K562 (cell line): Measurements from ENCODE around the gene TOM1L1. TPM values are rescaled to one million over a fixed set of nuclear protein-coding genes. Genes with fewer than 3 reads are reported as not detected.

Source experiments
- ATAC-seq: fragments of 200-7000 bp; cut with Tn5 transposase; 3 replicates; pipeline ENCODE4 v1.9.1; 2020; ENCODE audit warnings: moderate library complexity
- BruUV-seq: library from RNA; stranded (reverse); fragments of 400-500 nt; replicated peaks from 2 replicates; lab custom pipeline; 2021; lab: Mats Ljungman, UMichigan
- CTCF ChIA-PET: fragments of 300-600 bp; formaldehyde crosslinking; extraction: SDS; loops from one replicate; lab custom pipeline; 2021; ENCODE audit warnings: low intra/inter-chr PET ratio; lab: Yijun Ruan, JAX
- POLR2A ChIA-PET: fragments of 300-600, 350-650 bp; sonication (Branson Sonifier 250); formaldehyde crosslinking; extraction: SDS; loops from one replicate; lab custom pipeline; 2021; ENCODE audit warnings: antibody characterized with exemption, inconsistent platforms; lab: Yijun Ruan, JAX
- DNase-seq, 4 experiments: peaks; one replicate each; pipeline versions ENCODE4 v3.0.0 to v3.0.0-alpha.2; 2011 to 2018; ENCODE audit warnings: low spot score in 3 of 4, mixed read lengths in 3 of 4; ENCODE audit errors: extremely low read depth in 1 of 4
- FAIRE-seq: peaks from 2 replicates; lab custom pipeline; 2011; peaks lifted over from hg19 to GRCh38; lab: Jason Lieb, UNC
- H2AFZ ChIP-seq: 2 replicates; pipeline ENCODE4 v1.6.0; 2011; ENCODE audit warnings: low read depth, low read length, control low read depth, inconsistent platforms
- H3K27ac ChIP-seq: fragments of 200-600 bp; 3 replicates; pipeline ENCODE4 v1.8.0; 2011; ENCODE audit warnings: low read depth, mild to moderate bottlenecking, control low read depth, inconsistent platforms, low read length, moderate library complexity, mixed read lengths; ENCODE audit errors: extremely low read depth
- H3K27me3 ChIP-seq, 2 experiments: fragments of 300-600 bp in 1 of 2; 2 replicates in 1 of 2; 3 replicates in 1 of 2; pipeline versions ENCODE4 v1.6.0 to v1.8.0; 2011; ENCODE audit warnings: inconsistent platforms in 2 of 2, low read length in 2 of 2, mild to moderate bottlenecking in 1 of 2, mixed read lengths in 1 of 2, moderate library complexity in 1 of 2; ENCODE audit not compliant: control insufficient read depth in 2 of 2, insufficient read depth in 2 of 2
- H3K36me3 ChIP-seq: fragments of 300-600 bp; 3 replicates; pipeline ENCODE4 v1.8.0; 2011; ENCODE audit warnings: mild to moderate bottlenecking, low read length, inconsistent platforms; ENCODE audit not compliant: control insufficient read depth, insufficient read depth
- H3K4me1 ChIP-seq, 2 experiments: fragments of 200-600 bp in 1 of 2; replicated peaks in 1 of 2; 2 replicates in 1 of 2; 3 replicates in 1 of 2; pipeline versions ENCODE4 v1.5.1 to v1.8.0; 2011; ENCODE audit warnings: inconsistent platforms in 2 of 2, low read length in 2 of 2, mild to moderate bottlenecking in 1 of 2, mixed read lengths in 1 of 2, moderate library complexity in 1 of 2; ENCODE audit not compliant: control insufficient read depth in 2 of 2, insufficient read depth in 2 of 2
- H3K4me2 ChIP-seq: 2 replicates; pipeline ENCODE4 v1.6.1; 2011; ENCODE audit warnings: low read length, control low read depth, inconsistent platforms, mixed read lengths; ENCODE audit not compliant: insufficient read depth
- H3K4me3 ChIP-seq: fragments of 200-600 bp; sonication (generic), shearing (Covaris generic); 2 replicates; pipeline ENCODE4 v1.5.1; 2016; ENCODE audit warnings: control low read depth, inconsistent platforms
- H3K79me2 ChIP-seq: fragments of 200-600 bp; 3 replicates; pipeline ENCODE4 v1.8.0; 2011; ENCODE audit warnings: low read length, inconsistent platforms; ENCODE audit not compliant: control insufficient read depth, insufficient read depth
- H3K9ac ChIP-seq, 2 experiments: 2 replicates each; pipeline versions ENCODE4 v1.6.0 to v1.6.1; 2011; ENCODE audit warnings: low read depth in 2 of 2, low read length in 2 of 2, control low read depth in 1 of 2, inconsistent platforms in 1 of 2, mild to moderate bottlenecking in 1 of 2, mixed read lengths in 1 of 2; ENCODE audit not compliant: insufficient read depth in 1 of 2
- H3K9me1 ChIP-seq: one replicate; pipeline ENCODE4 v1.6.0; 2011; ENCODE audit warnings: inconsistent platforms, mild to moderate bottlenecking, low read length, moderate library complexity; ENCODE audit not compliant: control insufficient read depth, insufficient read depth
- H3K9me3 ChIP-seq: replicated peaks from 2 replicates; pipeline ENCODE4 v1.5.1; 2011; ENCODE audit warnings: low read depth, low read length, inconsistent platforms; ENCODE audit not compliant: control insufficient read depth, insufficient read depth
- H4K20me1 ChIP-seq: replicated peaks from 2 replicates; pipeline ENCODE4 v1.6.1; 2011; ENCODE audit warnings: low read length, inconsistent platforms, mixed read lengths; ENCODE audit not compliant: control insufficient read depth, insufficient read depth
- CTCFL ChIP-seq: IDR thresholded peaks from 2 replicates; pipeline ENCODE4 v1.6.1; 2011; ENCODE audit warnings: borderline replicate concordance, low read depth, mild to moderate bottlenecking, moderate library complexity, low read length; ENCODE audit not compliant: insufficient read depth, poor library complexity, severe bottlenecking
- EHMT2 ChIP-seq: fragments of 450-650 bp; IDR thresholded peaks from 2 replicates; pipeline ENCODE4 v1.6.1; 2018; ENCODE audit warnings: antibody characterized with exemption
- ELF4 ChIP-seq: fragments of 450-650 bp; formaldehyde crosslinking; IDR thresholded peaks from 2 replicates; pipeline ENCODE4 v1.4.0; 2022; ENCODE audit warnings: missing genetic modification characterization
- GTF2F1 ChIP-seq: IDR thresholded peaks from 2 replicates; pipeline ENCODE4 v1.6.1; 2011; ENCODE audit warnings: low read depth, low read length, improper control_type of control experiment
- MED1 ChIP-seq: sonication (generic); formaldehyde crosslinking; IDR thresholded peaks from 2 replicates; pipeline ENCODE4 v1.8.1; 2023; ENCODE audit warnings: missing genetic modification reagents, borderline replicate concordance
- NRF1 ChIP-seq, 2 experiments: fragments of 450-650 bp; IDR thresholded peaks in 1 of 2; conservative IDR thresholded peaks in 1 of 2; 2 replicates each; pipeline ENCODE4 v1.6.1; 2014; ENCODE audit warnings: mild to moderate bottlenecking in 2 of 2
- PHB ChIP-seq: fragments of 250-450 bp; sonication (Bioruptor Pico); IDR thresholded peaks from 2 replicates; pipeline ENCODE4 v1.5.0; 2021
- POLR2A ChIP-seq: fragments of 450-650 bp; conservative IDR thresholded peaks from 2 replicates; pipeline ENCODE4 v1.6.1; 2016
- POLR2G ChIP-seq: fragments of 200-400 bp; formaldehyde crosslinking; IDR thresholded peaks from 2 replicates; pipeline ENCODE4 v1.6.1; 2017; ENCODE audit warnings: low read depth, mild to moderate bottlenecking, antibody characterized with exemption, low read length, moderate library complexity
- PRMT5 ChIP-seq: sonication (generic); formaldehyde crosslinking; IDR thresholded peaks from 2 replicates; pipeline ENCODE4 v1.5.0; 2020; ENCODE audit warnings: missing genetic modification reagents
- RBM17 ChIP-seq: fragments of 200-400 bp; formaldehyde crosslinking; IDR thresholded peaks from 2 replicates; pipeline ENCODE4 v1.6.1; 2017; ENCODE audit warnings: low read depth, mild to moderate bottlenecking, low read length, borderline replicate concordance
- RBM25 ChIP-seq: fragments of 200-400 bp; formaldehyde crosslinking; IDR thresholded peaks from 2 replicates; pipeline ENCODE4 v1.6.1; 2018; ENCODE audit warnings: low read length, low read depth, moderate library complexity; ENCODE audit not compliant: severe bottlenecking
- SIRT6 ChIP-seq: IDR thresholded peaks from one replicate; pipeline ENCODE4 v1.6.1; 2012; ENCODE audit warnings: low read depth, mild to moderate bottlenecking, control low read depth, inconsistent platforms, low read length, moderate library complexity
- TAF1 ChIP-seq: IDR thresholded peaks from 2 replicates; pipeline ENCODE4 v1.6.1; 2011; ENCODE audit warnings: mild to moderate bottlenecking, low read length, moderate library complexity; ENCODE audit not compliant: insufficient read depth, control insufficient read depth, severe bottlenecking; ENCODE audit errors: extremely low read depth
- ZBTB49 ChIP-seq: sonication (generic); formaldehyde crosslinking; IDR thresholded peaks from 2 replicates; pipeline ENCODE4 v1.8.0; 2022; ENCODE audit warnings: missing genetic modification reagents, mild to moderate bottlenecking, borderline replicate concordance
- ZC3H4 ChIP-seq: sonication (generic); formaldehyde crosslinking; IDR thresholded peaks from 2 replicates; pipeline ENCODE4 v1.9.0; 2021; ENCODE audit warnings: missing genetic modification reagents, borderline replicate concordance
- ZKSCAN3 ChIP-seq: fragments of 250-450 bp; sonication (Bioruptor Pico); IDR thresholded peaks from 2 replicates; pipeline ENCODE4 v1.4.0; 2020
- ZNF449 ChIP-seq: fragments of 250-450 bp; sonication (Bioruptor Pico); IDR thresholded peaks from 2 replicates; pipeline ENCODE4 v1.8.0; 2022; ENCODE audit warnings: moderate library complexity, mild to moderate bottlenecking, inconsistent platforms
- ZNF584 ChIP-seq: fragments of 200-800 bp; sonication (Bioruptor generic); IDR thresholded peaks from 2 replicates; pipeline ENCODE4 v1.6.1; 2016; ENCODE audit warnings: low read depth, mild to moderate bottlenecking, missing genetic modification characterization, missing compliant biosample characterization
- WGBS: fragments of 100-300 bp; shearing (Covaris generic); methylation state at CpG from one replicate; pipeline ENCODE4 v1.1.6; 2016; ENCODE audit warnings: low coverage, mixed read lengths; ENCODE audit not compliant: insufficient coverage; ENCODE audit errors: missing lambda C conversion rate; 5-methylcytosine and 5-hydroxymethylcytosine counted together
- in situ Hi-C: fragments of 300-500 bp; cut with MboI; formaldehyde crosslinking; loops from 4 replicates; pipeline ENCODE4 v1.15.0; 2018; ENCODE audit warnings: inconsistent platforms, mixed read lengths
- intact Hi-C: fragments of 100-400 bp; cut with micrococcal nuclease; formaldehyde crosslinking; loops from 2 replicates; pipeline ENCODE4 v1.14.2; 2022
- polyA plus RNA-seq, 8 experiments: library from polyadenylated mRNA; depleted of rRNA in 4 of 8; stranded (reverse) in 5 of 8; unstranded in 3 of 8; fragments of >200 nt; fragmentation: Nextera tagmentation in 2 of 8; fragmentation: Illumina TruSeq in 1 of 8; extraction: Ambion mirVana in 2 of 8; extraction: Trizol in 1 of 8; gene quantifications; 2 replicates each; pipeline versions ENCODE4 v1.2.1 to v1.2.3, GENCODE V29; 2011 to 2014; ENCODE audit warnings: inconsistent platforms in 1 of 8, missing spikeins in 1 of 8
- total RNA-seq, 7 experiments: library from RNA; depleted of rRNA in 6 of 7; stranded (reverse); fragments of >200 nt in 6 of 7; fragmentation: Illumina TruSeq in 2 of 7; extraction: Trizol in 2 of 7; gene quantifications; 2 replicates each; pipeline versions ENCODE4 v1.2.1 to v1.2.3, GENCODE V29; 2011 to 2021; ENCODE audit warnings: low replicate concordance in 1 of 7

The TOM1L1 gene
- total and polyA plus RNA-seq, 9 of the 15 experiments (the other 6 are each of a cell fraction or from before 2014, with no cell fraction given) = 21.3 to 74.3 (median 31.0) TPM

GRCh38 chr17:54888981-54889380 lies 11.7 kb upstream of the TOM1L1 start:
- DNase-seq (no peak), FAIRE-seq (no peak), ATAC-seq (no peak)
- Histone ChIP-seq H3K4me3 (no peak overlapping the region), H3K9me1 (no peaks in the 10 kb centered on the region), H3K9me3 (no peaks in the 10 kb centered on the region), H3K27me3 (no peaks in the 10 kb centered on the region), H4K20me1 (no peaks in the 10 kb centered on the region), H3K27ac (no peak overlapping the region), H2AFZ (no peak overlapping the region), H3K4me2 (no peak overlapping the region), H3K36me3 (no peaks in the 10 kb centered on the region), H3K79me2 (no peaks in the 10 kb centered on the region), H3K9ac (no peak overlapping the region), H3K4me1 (no peaks in the 10 kb centered on the region; a peak in 3 of 5 replicates)
- BruUV-seq = no TSS peak
- in situ Hi-C loops = no loop called here
- CTCF ChIA-PET = no interaction called here
- intact Hi-C loops = no loop called here
- 51% methylated on average over 7 of the region's 7 CpGs for WGBS
- POLR2A ChIA-PET = interaction anchor here (0.6 kb wide), 1 partner anchor 86 kb away, joined by 4 read pairs; no protein-coding TSS in a partner anchor
- no peak for TF ChIP-seq ZC3H4
- TF ChIP-seq TAF1 = no peak
- TF ChIP-seq ZNF449 (CRISPR knock-in tag) = no peak
- TF ChIP-seq NRF1 (conservative IDR thresholded peaks at IDR 0.05 in 1 of 2, IDR thresholded peaks at IDR 0.05 in 1 of 2) = no peak
- TF ChIP-seq GTF2F1 = no peak
- no peak for TF ChIP-seq ZBTB49
- TF ChIP-seq RBM17 = no peak
- no peak for TF ChIP-seq POLR2G
- no peak for TF ChIP-seq PRMT5
- TF ChIP-seq ELF4 (CRISPR knock-in tag) = no peak
- TF ChIP-seq PHB (CRISPR knock-in tag) = no peak
- TF ChIP-seq SIRT6 = no peak
- TF ChIP-seq POLR2A = no peak
- no peak for TF ChIP-seq CTCFL
- TF ChIP-seq ZNF584 (CRISPR knock-in tag) = no peak
- TF ChIP-seq RBM25 = no peak
- no peak for TF ChIP-seq ZKSCAN3 (CRISPR knock-in tag)
- TF ChIP-seq EHMT2 = no peak
- TF ChIP-seq MED1 (CRISPR knock-in tag) = no peak
